ENCODE measurements around the gene SLC15A3. TPM values are rescaled to one million over a fixed set of nuclear protein-coding genes. Genes with fewer than 3 reads are reported as not detected.

Gene SLC15A3
- total RNA-seq, 2 experiments from 2014 or later, result 12.6 to 41.4 TPM

DNA sequence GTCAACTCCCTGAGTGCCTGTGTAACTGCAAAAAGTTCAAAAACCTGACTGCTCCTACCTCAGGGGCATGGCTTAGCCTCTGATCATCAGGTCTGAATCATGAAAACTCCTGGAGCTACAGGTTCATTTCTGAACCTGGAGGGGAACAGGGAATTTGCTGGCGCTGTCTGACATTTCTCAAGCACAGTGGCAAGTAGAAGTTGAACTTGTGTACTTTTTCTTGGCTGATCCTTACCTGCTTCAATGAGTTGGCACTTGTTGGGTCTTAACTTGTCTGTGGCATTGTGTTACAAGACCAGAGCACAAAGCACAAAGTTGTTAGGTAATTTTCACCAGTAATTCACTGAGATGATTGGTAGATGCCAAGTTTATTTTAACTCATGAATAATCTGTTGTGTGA, 34.7 kb downstream of the SLC15A3 start:
- Histone ChIP-seq H3K4me1 (ENCODE audit: insufficient read depth, low read length, poor library complexity, severe bottlenecking) (peaks cover 46% of the 10 kb centered on the region), H3K4me3 (ENCODE audit: low read depth, low read length, poor library complexity, severe bottlenecking) (no peak overlapping the region), H3K9me2 (ENCODE audit: insufficient read depth, low read length) (no peaks in the 10 kb centered on the region), H3K4me2 (ENCODE audit: low read length) (peak overlapping the region; percentile 77), H3K79me2 (ENCODE audit: insufficient read depth, low read depth, low read length) (peaks cover 57% of the 10 kb centered on the region), H3K9me3 (ENCODE audit: low read length) (no peaks in the 10 kb centered on the region), H2AFZ (ENCODE audit: low read length) (no peak overlapping the region), H3K27ac (ENCODE audit: low read depth, low read length, poor library complexity, severe bottlenecking) (no peak overlapping the region), H4K20me1 (ENCODE audit: insufficient read depth, low read length) (peaks cover 13% of the 10 kb centered on the region; the same call in 1 of the 2 replicates), H3K36me3 (ENCODE audit: insufficient read depth, low read length) (peaks cover 64% of the 10 kb centered on the region)
- intact Hi-C loops (cut with micrococcal nuclease; ENCODE audit: unreplicated experiment), result no loop called here
- BruUV-seq (replicated peaks), result no TSS peak
- ChIA-PET CTCF (ENCODE audit: unreplicated experiment) (no interaction called here), POLR2A (interaction anchor here (1.0 to 1.3 kb wide), 2 partner anchors 11 to 16 kb away, joined by 3 read pairs; partner anchors contain the start of gene PRPF19)
- TF ChIP-seq EZH2phosphoT487 (IDR thresholded peaks at IDR 0.05; ENCODE audit: borderline replicate concordance, low read depth, low read length), result no peak
- TF ChIP-seq, protein P1, sequence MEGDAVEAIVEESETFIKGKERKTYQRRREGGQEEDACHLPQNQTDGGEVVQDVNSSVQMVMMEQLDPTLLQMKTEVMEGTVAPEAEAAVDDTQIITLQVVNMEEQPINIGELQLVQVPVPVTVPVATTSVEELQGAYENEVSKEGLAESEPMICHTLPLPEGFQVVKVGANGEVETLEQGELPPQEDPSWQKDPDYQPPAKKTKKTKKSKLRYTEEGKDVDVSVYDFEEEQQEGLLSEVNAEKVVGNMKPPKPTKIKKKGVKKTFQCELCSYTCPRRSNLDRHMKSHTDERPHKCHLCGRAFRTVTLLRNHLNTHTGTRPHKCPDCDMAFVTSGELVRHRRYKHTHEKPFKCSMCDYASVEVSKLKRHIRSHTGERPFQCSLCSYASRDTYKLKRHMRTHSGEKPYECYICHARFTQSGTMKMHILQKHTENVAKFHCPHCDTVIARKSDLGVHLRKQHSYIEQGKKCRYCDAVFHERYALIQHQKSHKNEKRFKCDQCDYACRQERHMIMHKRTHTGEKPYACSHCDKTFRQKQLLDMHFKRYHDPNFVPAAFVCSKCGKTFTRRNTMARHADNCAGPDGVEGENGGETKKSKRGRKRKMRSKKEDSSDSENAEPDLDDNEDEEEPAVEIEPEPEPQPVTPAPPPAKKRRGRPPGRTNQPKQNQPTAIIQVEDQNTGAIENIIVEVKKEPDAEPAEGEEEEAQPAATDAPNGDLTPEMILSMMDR (conservative IDR thresholded peaks at IDR 0.05; ENCODE audit: low read length), result no peak
- DNase-seq (ENCODE audit: low spot score), result no peak

DNA sequence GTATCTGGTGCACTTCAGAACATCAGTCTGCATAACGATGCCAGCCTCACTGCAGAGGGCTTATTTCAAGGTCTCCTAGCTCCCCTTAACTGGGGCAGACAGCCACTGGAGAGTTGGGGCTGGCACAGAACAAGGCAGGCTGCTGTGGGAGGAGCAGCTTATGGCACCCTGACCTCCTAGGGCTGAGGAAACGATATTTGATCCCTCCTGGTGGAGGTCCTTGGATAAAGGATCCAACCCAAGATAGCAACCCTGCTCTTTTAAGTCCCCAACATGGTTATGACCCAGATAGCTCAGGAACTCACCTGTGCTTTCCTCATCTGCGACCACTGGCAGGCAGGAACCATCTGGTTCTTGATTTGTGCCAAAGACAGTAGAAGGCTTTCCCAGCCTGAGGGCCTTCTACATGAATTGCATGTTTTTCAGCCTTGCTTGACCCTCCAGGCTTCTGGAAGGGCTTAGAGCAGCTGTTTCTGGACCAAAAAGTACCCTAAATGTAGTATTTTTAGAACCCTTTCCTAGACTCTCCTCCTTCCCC, 35.2 kb downstream of the SLC15A3 start:
- peaks cover 57% of the 10 kb centered on the region for H3K79me2 ChIP-seq (ENCODE audit: insufficient read depth, low read depth, low read length)
- H3K27ac ChIP-seq (ENCODE audit: low read depth, low read length, poor library complexity, severe bottlenecking), result no peak overlapping the region

More for the DNA sequence above, 35.2 kb downstream of the SLC15A3 start:
- Histone ChIP-seq H3K4me3 (ENCODE audit: low read depth, low read length, poor library complexity, severe bottlenecking) (peak overlapping the region; percentile 9), H3K9me3 (ENCODE audit: low read length) (no peaks in the 10 kb centered on the region), H3K4me2 (ENCODE audit: low read length) (peak overlapping the region; percentile 77), H3K9me2 (ENCODE audit: insufficient read depth, low read length) (no peaks in the 10 kb centered on the region), H2AFZ (ENCODE audit: low read length) (no peak overlapping the region), H3K36me3 (ENCODE audit: insufficient read depth, low read length) (peaks cover 59% of the 10 kb centered on the region), H3K4me1 (ENCODE audit: insufficient read depth, low read length, poor library complexity, severe bottlenecking) (peaks cover 52% of the 10 kb centered on the region), H4K20me1 (ENCODE audit: insufficient read depth, low read length) (peaks cover 13% of the 10 kb centered on the region; the same call in 1 of the 2 replicates)
- DNase-seq (ENCODE audit: low spot score), result no peak
- CTCF ChIA-PET (ENCODE audit: unreplicated experiment), result interaction anchor here (1.5 to 2.8 kb wide), 2 partner anchors 12 to 17 kb away, joined by 4 to 12 read pairs; no protein-coding TSS in a partner anchor
- TF ChIP-seq, protein P1 (conservative IDR thresholded peaks at IDR 0.05; ENCODE audit: low read length), result no peak
- TF ChIP-seq EZH2phosphoT487 (IDR thresholded peaks at IDR 0.05; ENCODE audit: borderline replicate concordance, low read depth, low read length), result no peak
- BruUV-seq (replicated peaks), result no TSS peak
- POLR2A ChIA-PET, result interaction anchor here (1.3 kb wide), 1 partner anchor 17 kb away, joined by 3 read pairs; no protein-coding TSS in a partner anchor
- intact Hi-C loops (cut with micrococcal nuclease; ENCODE audit: unreplicated experiment), result no loop called here

Data from OCI-LY7 (cell line).